Stomach (tissue), 9 donors: ENCODE data around the gene SCFD2. TPM values are rescaled to one million over a fixed set of nuclear protein-coding genes. Genes with fewer than 3 reads are reported as not detected.

Source experiments
- DNase-seq, 2 donors: peaks; one replicate each; pipeline versions ENCODE4 v3.0.0 to v3.0.0-alpha.2; 2013 to 2019
- H3K27ac ChIP-seq, 5 donors: fragments of 200-600 bp in 4 of 5; sonication (generic) in 4 of 5; one replicate each; pipeline ENCODE4 v1.5.1; 2013 to 2019; ENCODE audit warnings: mild to moderate bottlenecking in 1 of 5, moderate library complexity in 1 of 5
- H3K27me3 ChIP-seq, 3 donors: fragments of 200-600 bp; sonication (generic); one replicate each; pipeline ENCODE4 v1.5.1; 2017 to 2019; ENCODE audit warnings: mixed run types in 1 of 3
- H3K36me3 ChIP-seq, 4 donors: fragments of 200-600 bp; sonication (generic); 1 replicate in 3 of 4; 2 replicates in 1 of 4; pipeline ENCODE4 v1.5.1; 2016 to 2019
- H3K4me1 ChIP-seq, 4 donors: fragments of 200-600 bp; sonication (generic); one replicate each; pipeline ENCODE4 v1.5.1; 2016 to 2019
- H3K4me3 ChIP-seq, 4 donors: fragments of 200-600 bp; sonication (generic) in 3 of 4; one replicate each; pipeline ENCODE4 v1.5.1; 2016 to 2019; ENCODE audit warnings: mild to moderate bottlenecking in 1 of 4
- H3K9me3 ChIP-seq, 4 donors: fragments of 200-600 bp; sonication (generic); one replicate each; pipeline ENCODE4 v1.5.1; 2016 to 2019
- CTCF ChIP-seq, 7 experiments: fragments of 450-650 bp in 4 of 7; fragments of 200-600 bp in 3 of 7; sonication (generic) in 3 of 7; IDR thresholded peaks; one replicate each; pipeline ENCODE4 v1.5.1; 2016 to 2019; ENCODE audit warnings: antibody characterized with exemption in 7 of 7, control low read depth in 2 of 7, mild to moderate bottlenecking in 1 of 7
- EP300 ChIP-seq: sonication (generic); formaldehyde crosslinking; IDR thresholded peaks from one replicate; pipeline ENCODE4 v1.6.1; 2017; ENCODE audit warnings: antibody characterized with exemption
- POLR2A ChIP-seq, 4 donors: fragments of 450-650 bp; IDR thresholded peaks; one replicate each; pipeline ENCODE4 v1.6.1; 2016; ENCODE audit warnings: antibody characterized with exemption in 4 of 4, control low read depth in 2 of 4, mild to moderate bottlenecking in 1 of 4, moderate library complexity in 1 of 4
- POLR2AphosphoS5 ChIP-seq, 3 donors: sonication (generic); formaldehyde crosslinking; IDR thresholded peaks; one replicate each; pipeline ENCODE4 v1.6.1; 2016; ENCODE audit warnings: antibody characterized with exemption in 3 of 3
- WGBS, 5 donors: extraction: QIAGEN DNeasy Blood & Tissue Kit in 3 of 5; methylation state at CpG; one replicate each; pipeline versions ENCODE4 v1.1.5 to v1.1.7; 2013 to 2018; 5-methylcytosine and 5-hydroxymethylcytosine counted together
- intact Hi-C: fragments of 100-400 bp; cut with DNase I; formaldehyde crosslinking; loops from one replicate; pipeline ENCODE4 v1.15.1; 2023; ENCODE audit warnings: low total_unique reads
- polyA plus RNA-seq, 3 donors: library from polyadenylated mRNA; stranded (reverse); fragments of 200-250 nt; gene quantifications; one replicate each; pipeline ENCODE4 v1.2.3, GENCODE V29; 2013
- total RNA-seq, 5 donors: library from RNA; depleted of rRNA; stranded (reverse); fragments of >200 nt; gene quantifications; one replicate each; pipeline versions ENCODE4 v1.1.0 to v1.2.3, GENCODE V29; 2014 to 2016
- donor health status: healthy with polysubstance abuse.
- donor health status: Bipolar disorder and iron deficiency.
- donor health status: healthy.

The SCFD2 gene
- total and polyA plus RNA-seq, 8 donors: 2.9 to 40.2 (median 11.1) TPM

DNA sequence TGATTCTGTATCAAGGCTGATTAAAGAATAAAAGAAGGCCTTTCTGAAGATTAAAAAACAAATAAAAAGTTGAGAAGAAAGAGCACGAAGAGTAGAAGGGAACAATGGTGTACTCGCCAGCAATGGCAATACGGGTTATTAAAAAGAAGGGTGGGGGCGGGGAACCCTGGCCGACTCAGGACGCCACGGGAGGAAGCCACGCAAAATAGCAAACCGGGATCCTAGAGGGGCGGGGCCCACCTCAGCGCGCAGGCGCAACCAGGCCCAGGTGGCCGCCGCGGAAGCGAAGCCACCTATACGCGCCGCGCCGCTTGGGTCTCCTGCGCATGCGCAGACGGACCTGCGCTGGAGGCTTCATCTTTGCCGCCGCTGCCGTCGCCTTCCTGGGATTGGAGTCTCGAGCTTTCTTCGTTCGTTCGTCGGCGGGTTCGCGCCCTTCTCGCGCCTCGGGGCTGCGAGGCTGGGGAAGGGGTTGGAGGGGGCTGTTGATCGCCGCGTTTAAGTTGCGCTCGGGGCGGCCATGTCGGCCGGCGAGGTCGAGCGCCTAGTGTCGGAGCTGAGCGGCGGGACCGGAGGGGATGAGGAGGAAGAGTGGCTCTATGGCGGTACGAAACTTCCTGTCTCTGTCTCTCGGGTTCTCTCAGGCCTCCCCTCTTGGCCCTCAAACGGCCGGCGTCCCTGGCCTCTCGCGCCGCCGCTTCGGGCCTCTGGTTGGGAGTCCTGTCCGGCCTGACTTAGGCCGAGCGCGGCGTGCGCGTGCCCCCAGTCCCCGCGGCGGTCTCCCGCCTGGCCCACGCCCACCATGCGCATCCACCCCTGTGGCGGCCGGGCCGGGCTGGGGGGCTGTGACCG is 11.7 kb upstream of the SCFD2 start, which contains the start of gene FIP1L1:
TSS of gene FIP1L1 (plus strand) at position 323 of the 852 bp plus-strand sequence. CDS start at position 521, 198 bp downstream.
- peaks cover 4 to 7% (median 5%) of the 10 kb centered on the region in 4 donors for H3K36me3 ChIP-seq
- WGBS, 5 donors: 0 to 1% (median 1%) methylated on average over 56 to 85 of the region's 85 CpGs
- peak within 1 kb of the TSS; percentile 91 to 95 (median 92) for H3K27ac ChIP-seq
- peak within 1 kb of the TSS; percentile 89 to 98 (median 92) for H3K4me3 ChIP-seq
- DNase-seq: peak; percentile 98
- H3K9me3 ChIP-seq: no peaks in the 10 kb centered on the region
- H3K27me3 ChIP-seq: peaks cover 0 to 3% (median 0%) of the 10 kb centered on the region in 3 donors
- peaks cover 15 to 41% (median 34%) of the 10 kb centered on the region in 4 donors for H3K4me1 ChIP-seq
- TF ChIP-seq EP300 (no peak), POLR2AphosphoS5 (IDR thresholded peaks at IDR 0.05) (peak; percentile 81 to 97 (median 91)), POLR2A (IDR thresholded peaks at IDR 0.05) (peak in 2 of 4 donors; percentile 19 to 62), CTCF (IDR thresholded peaks at IDR 0.05) (peak in 1 of 7 experiments; percentile 12)
- intact Hi-C loops: no loop called here

GRCh38 chr4:53376900-53377299 is 11.0 kb upstream of the SCFD2 start:
- H3K36me3 ChIP-seq: peaks cover 0 to under 1% (median 0%) of the 10 kb centered on the region in 4 donors
- no peak for TF ChIP-seq POLR2A (IDR thresholded peaks at IDR 0.05)
- TF ChIP-seq POLR2AphosphoS5 (IDR thresholded peaks at IDR 0.05): no peak
- TF ChIP-seq CTCF (IDR thresholded peaks at IDR 0.05): no peak
- TF ChIP-seq EP300: no peak
- peaks cover 0 to 7% (median 0%) of the 10 kb centered on the region in 3 donors for H3K27me3 ChIP-seq
- DNase-seq: peak in 1 of 2 donors; percentile 16
- H3K4me1 ChIP-seq: peaks cover 15 to 41% (median 33%) of the 10 kb centered on the region in 4 donors
- peak overlapping the region in 4 of 5 donors; percentile 91 to 95 (median 92) for H3K27ac ChIP-seq
- H3K4me3 ChIP-seq: peak overlapping the region; percentile 89 to 98 (median 92)
- no peaks in the 10 kb centered on the region for H3K9me3 ChIP-seq
- intact Hi-C loops: no loop called here
- WGBS, 5 donors: 45 to 65% (median 61%) methylated on average over 5 of the region's 5 CpGs

DNA sequence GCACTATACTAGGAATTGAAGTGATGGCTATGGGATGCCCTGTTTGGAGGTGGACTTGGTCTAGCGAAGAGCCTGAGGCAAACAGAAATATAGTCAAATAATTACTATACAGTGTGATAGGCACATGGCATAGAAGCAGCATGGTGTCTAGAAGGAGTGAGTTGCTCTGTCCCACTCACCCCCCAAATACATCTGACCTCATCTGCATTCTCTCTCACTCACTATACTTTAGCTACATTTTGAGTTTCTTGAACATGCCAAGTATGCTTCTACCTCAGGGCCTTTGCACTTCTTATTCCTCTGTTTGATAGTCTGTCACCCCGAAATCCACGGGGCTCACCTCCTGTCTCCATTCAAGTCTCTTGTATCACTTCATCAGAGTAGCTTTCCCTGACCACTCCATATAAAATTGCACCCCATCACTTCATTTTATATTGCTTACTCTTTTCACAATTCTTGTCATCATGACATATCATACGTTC is 9.0 kb upstream of the SCFD2 start:
- intact Hi-C loops: no loop called here
- WGBS, 5 donors: 73 to 87% (median 75%) methylated on average over 4 of the region's 4 CpGs
- Histone ChIP-seq H3K27me3 (peaks cover 0 to 21% (median 0%) of the 10 kb centered on the region in 3 donors), H3K36me3 (no peaks in the 10 kb centered on the region), H3K27ac (no peak overlapping the region), H3K4me1 (peaks cover 15 to 23% (median 22%) of the 10 kb centered on the region in 4 donors), H3K4me3 (no peak overlapping the region), H3K9me3 (no peaks in the 10 kb centered on the region)
- TF ChIP-seq POLR2A (IDR thresholded peaks at IDR 0.05) (no peak), EP300 (no peak), CTCF (IDR thresholded peaks at IDR 0.05) (no peak), POLR2AphosphoS5 (IDR thresholded peaks at IDR 0.05) (no peak)
- no peak for DNase-seq

DNA sequence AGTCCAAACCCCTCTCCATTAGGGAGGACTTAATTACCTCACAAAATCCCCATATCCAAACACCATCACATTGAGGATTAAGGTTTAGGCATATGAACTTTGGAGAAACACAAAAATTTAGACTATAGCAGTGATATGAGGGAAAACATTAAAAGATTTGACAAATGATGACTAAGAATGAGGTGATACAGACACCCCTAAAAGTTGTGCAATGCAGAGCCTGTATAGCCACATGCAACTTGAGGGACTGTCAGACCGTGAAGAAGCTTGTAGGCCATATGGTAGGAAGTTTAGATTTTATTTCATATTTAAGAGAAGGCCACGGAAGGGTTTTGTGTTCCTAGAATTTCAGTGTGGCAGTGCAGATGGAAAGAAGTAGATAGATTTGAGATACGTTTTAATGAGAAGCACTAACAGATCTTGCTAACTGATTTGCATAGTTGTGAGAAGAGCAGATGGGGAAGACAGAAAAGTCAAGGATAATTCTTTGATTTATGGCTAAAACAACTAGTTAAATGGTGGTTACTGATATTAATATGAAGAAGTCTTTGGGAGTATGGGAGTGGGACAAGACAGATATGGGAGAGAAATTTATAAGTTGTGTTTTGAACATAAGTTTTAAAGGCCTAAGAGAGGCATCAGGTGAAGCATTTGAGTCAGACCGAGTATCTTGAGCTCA is 6.1 kb upstream of the SCFD2 start:
- intact Hi-C loops: no loop called here
- TF ChIP-seq EP300 (no peak), POLR2A (IDR thresholded peaks at IDR 0.05) (no peak), CTCF (IDR thresholded peaks at IDR 0.05) (no peak), POLR2AphosphoS5 (IDR thresholded peaks at IDR 0.05) (no peak)
- Histone ChIP-seq H3K36me3 (no peaks in the 10 kb centered on the region), H3K27ac (no peak overlapping the region), H3K27me3 (peaks cover 0 to 30% (median 0%) of the 10 kb centered on the region in 3 donors), H3K4me1 (peaks cover 0 to 9% (median 4%) of the 10 kb centered on the region in 4 donors), H3K9me3 (no peaks in the 10 kb centered on the region), H3K4me3 (no peak overlapping the region)
- 81 to 89% (median 84%) methylated on average over 4 of the region's 4 CpGs for WGBS, 5 donors
- DNase-seq: no peak
